ENCODE data around the gene BRIP1. TPM values are rescaled to one million over a fixed set of nuclear protein-coding genes. Genes with fewer than 3 reads are reported as not detected.
"Not testable (repeated sequence)": the region's sequence is repeated elsewhere in the genome, so short reads cannot be mapped to it uniquely, and the experiment has no call there.

Gene BRIP1
- total RNA-seq, 2 donors from 2014 or later = 1.9 to 3.3 TPM

DNA sequence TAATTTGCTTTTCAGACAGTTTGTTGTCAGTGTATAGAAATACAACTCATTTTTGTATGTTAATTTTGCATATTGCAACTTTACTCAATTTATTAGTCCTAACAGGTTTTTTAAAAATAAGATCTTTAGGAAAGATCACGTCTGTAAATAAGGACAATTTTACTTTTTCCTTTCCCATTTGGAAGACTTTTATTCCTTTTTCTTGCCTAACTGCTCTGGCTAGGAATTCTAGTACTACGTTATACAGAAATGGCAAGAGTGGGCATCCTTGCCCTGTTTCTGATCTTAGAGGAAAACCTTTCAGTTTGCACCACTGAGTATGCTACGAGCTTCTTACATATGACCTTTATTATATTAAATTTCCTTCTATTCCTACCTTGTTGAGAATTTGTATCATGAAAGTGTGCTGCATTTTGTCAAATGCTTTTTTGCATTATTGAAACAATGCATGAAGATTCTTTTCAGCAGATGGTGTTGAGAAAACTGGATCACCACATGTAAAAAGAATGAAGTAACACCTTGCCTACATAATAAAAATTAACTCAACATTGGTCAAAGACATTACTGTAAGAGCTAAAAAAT is 113.4 kb downstream of the BRIP1 start:
- intact Hi-C loops (cut with DNase I, micrococcal nuclease) = no loop called here
- no peak for DNase-seq
- no peak for ATAC-seq

DNA sequence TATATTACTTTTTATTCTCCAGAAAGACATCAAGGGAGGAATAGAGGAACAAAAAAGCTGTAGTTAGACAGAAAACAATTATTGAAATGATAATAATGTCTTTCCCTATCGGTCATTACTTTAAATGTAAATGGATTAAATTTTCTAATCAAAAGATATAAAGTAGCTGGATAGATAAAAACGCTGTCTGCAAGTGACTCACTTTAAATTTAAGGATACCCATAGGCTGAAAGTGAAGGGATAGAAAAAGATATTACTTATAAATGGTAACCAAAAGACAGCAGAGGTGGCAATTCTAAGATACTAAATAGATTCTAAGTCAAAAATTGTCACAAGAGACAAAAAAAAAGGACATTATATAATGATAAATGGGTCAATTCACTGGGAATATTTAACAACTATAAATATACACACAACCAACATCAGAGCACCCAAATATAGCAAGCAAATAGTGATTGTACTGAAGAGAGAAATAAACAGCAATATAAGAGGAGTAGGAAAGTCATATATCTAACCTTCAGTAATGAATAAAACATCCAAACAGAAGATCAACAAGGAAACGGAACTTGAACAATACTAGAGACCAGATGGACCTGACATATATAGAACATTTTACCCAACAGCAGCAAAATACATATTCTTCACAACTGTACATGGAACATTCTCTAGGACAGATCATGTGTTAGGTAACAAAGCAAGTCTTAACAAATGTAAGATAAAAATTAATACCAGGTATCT is 116.9 kb downstream of the BRIP1 start:
- intact Hi-C loops (cut with DNase I, micrococcal nuclease) = no loop called here
- DNase-seq (no peak), ATAC-seq (no peak)

- ATAC-seq (no peak), DNase-seq (no peak)
- intact Hi-C loops (cut with DNase I, micrococcal nuclease) = no loop called here
Measured at GRCh38 chr17:61744804-61745203, 118.5 kb downstream of the BRIP1 start.

- intact Hi-C loops (cut with DNase I, micrococcal nuclease) = no loop called here
- DNase-seq (no peak), ATAC-seq (no peak)
Measured at GRCh38 chr17:61744252-61744651, 119.1 kb downstream of the BRIP1 start.

DNA sequence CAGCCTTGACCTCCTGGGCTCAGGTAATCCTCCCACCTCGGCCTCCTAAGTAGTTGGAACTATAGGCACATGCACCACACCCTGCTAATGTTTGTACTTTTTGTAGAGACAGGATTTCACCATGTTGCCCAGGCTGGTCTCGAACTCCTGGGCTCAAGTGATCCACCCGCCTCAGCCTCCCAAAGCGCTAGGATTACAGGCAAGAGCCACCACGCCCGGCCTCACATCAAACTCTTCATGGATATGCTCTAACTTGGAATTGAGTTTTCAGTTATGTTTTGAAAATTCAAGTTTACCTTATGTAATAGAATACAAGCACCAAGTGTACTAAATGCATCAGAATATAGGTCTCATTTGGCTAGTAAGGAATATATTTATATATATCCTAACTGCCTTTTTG is 119.6 kb downstream of the BRIP1 start:
- DNase-seq (no peak), ATAC-seq (no peak)
- intact Hi-C loops (cut with DNase I, micrococcal nuclease) = no loop called here

GRCh38 chr17:61739002-61739401 is 124.3 kb downstream of the BRIP1 start:
- DNase-seq (no peak), ATAC-seq (no peak)
- intact Hi-C loops (cut with DNase I, micrococcal nuclease) = no loop called here

GRCh38 chr17:61738249-61738648 is 125.1 kb downstream of the BRIP1 start:
- intact Hi-C loops (cut with DNase I, micrococcal nuclease) = no loop called here
- no peak for DNase-seq
- no peak for ATAC-seq

GRCh38 chr17:61737820-61738219 is 125.5 kb downstream of the BRIP1 start:
- ATAC-seq (no peak), DNase-seq (no peak)
- intact Hi-C loops (cut with DNase I, micrococcal nuclease) = no loop called here

GRCh38 chr17:61736438-61736837 is 126.9 kb downstream of the BRIP1 start:
- intact Hi-C loops (cut with DNase I, micrococcal nuclease) = no loop called here
- DNase-seq (no peak), ATAC-seq (no peak)

GRCh38 chr17:61735807-61736206 is 127.5 kb downstream of the BRIP1 start:
- ATAC-seq (no peak), DNase-seq (no peak)
- intact Hi-C loops (cut with DNase I, micrococcal nuclease) = no loop called here

DNA sequence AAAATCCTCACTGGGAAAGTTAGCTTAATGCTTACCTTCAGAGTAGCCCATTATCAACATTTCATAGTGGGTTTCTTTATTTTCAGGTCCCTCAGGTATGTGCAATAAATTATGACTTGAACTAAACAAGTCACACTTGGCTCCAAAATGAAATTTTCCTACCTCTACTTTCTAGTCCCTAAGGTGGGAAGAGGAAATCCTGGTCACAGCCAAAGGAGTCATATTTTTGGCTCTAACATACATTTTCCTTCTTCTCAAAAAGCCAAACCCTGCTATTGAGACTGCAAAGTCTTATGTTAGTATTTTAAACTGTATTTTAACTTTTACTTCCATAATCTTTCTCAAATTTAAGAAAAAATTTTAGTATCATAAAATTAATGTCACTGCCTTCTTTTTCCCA is 128.9 kb downstream of the BRIP1 start:
- DNase-seq (no peak), ATAC-seq (no peak)
- intact Hi-C loops (cut with DNase I, micrococcal nuclease) = no loop called here

DNA sequence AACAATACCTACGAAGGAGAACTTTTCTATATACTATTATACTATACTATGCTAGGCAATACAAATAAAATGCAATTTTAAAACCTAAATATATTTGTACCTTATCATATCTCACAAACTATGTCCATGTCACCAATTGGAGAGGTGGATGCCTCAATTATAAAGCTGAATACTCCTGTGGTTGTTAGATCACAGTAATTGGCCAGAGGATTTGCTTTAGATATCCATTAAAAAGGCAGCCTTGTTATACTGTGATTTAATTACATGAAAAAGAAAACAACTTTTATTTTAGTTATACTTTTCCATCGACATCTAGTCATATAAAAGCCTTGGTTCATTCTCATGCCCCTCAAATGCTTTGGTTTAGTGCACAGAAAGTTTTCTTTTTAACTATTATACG is 129.3 kb downstream of the BRIP1 start:
- intact Hi-C loops (cut with DNase I, micrococcal nuclease) = no loop called here
- no peak for ATAC-seq

GRCh38 chr17:61733021-61733420 is 130.3 kb downstream of the BRIP1 start:
- ATAC-seq = no peak
- intact Hi-C loops (cut with DNase I, micrococcal nuclease) = no loop called here
- DNase-seq = no peak

More for the DNA sequence above, 129.3 kb downstream of the BRIP1 start:
- no peak for DNase-seq

DNA sequence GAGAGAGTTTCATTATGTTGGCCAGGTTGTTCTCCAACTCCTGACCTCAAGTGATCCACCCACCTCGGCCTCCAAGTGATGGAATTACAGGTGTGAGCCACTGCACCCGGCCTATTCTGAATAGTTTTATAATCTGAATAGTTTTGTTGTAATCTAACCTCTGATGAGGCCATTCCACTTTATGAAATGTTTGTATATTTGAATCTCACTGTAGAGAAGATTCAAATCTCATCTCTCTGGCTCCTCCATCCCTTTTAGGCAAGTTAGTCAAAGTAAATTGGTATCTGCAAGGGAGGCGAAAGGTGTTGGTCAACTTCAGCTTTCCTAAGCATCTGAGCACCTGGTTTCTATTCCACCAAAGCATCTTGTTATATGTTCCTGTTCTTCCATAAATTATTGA is 131.2 kb downstream of the BRIP1 start:
- DNase-seq = no peak
- intact Hi-C loops (cut with DNase I, micrococcal nuclease) = no loop called here
- no peak for ATAC-seq

GRCh38 chr17:61731330-61731729 is 132.0 kb downstream of the BRIP1 start:
- DNase-seq (no peak), ATAC-seq (no peak)
- intact Hi-C loops (cut with DNase I, micrococcal nuclease) = no loop called here

DNA sequence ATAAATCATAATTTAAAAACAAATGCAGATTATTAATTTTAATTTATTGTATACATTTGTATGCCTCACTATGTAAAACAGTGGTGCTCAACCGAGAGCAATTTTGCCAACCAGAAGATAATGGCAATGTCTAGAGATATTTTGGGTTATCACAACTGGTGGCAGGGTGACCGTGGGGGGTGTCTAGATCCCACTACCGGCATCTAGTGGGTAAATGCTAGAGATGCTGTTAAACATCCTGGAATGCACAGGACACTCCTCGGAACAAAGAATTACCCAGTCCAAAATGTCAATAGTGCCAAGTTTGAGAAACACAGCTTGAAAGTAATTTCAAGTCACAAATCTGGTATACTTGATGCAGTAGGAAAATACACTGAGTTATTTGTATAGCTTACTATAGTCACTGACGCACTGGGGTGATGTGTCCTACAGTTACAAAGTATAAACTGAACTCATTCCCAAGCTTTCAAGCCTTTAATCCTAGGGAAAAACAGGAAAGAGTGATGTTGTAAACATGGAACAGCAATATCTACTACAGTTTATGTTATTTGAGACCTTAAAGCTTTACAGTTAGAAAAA is 133.5 kb downstream of the BRIP1 start:
- ATAC-seq (no peak), DNase-seq (no peak)
- intact Hi-C loops (cut with DNase I, micrococcal nuclease) = no loop called here

GRCh38 chr17:61728297-61728836 is 135.0 kb downstream of the BRIP1 start:
- intact Hi-C loops (cut with DNase I, micrococcal nuclease) = no loop called here
- ATAC-seq (no peak), DNase-seq (no peak)

DNA sequence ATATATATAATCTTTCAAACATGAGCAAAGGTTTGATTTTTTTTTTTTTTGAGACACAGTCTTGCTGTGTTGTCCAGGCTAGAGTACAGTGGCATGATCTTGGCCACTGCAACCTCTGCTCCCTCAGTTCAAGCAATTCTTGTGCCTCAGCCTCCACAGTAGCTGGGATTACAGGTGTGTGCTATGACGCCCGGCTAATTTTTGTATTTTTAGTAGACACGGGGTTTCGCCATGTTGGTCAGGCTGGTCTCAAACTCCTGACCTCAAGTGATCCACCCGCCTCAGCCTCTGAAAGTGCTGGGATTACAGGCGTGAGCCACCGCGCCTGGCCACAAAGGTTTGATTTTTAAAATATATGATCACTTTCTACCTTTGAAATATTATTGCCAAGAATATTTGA is 135.5 kb downstream of the BRIP1 start:
- intact Hi-C loops (cut with DNase I, micrococcal nuclease); DNase-seq; ATAC-seq: not testable (repeated sequence)

GRCh38 chr17:61726977-61727376 is 136.4 kb downstream of the BRIP1 start:
- ATAC-seq = no peak
- no peak for DNase-seq
- intact Hi-C loops (cut with DNase I, micrococcal nuclease) = no loop called here

DNA sequence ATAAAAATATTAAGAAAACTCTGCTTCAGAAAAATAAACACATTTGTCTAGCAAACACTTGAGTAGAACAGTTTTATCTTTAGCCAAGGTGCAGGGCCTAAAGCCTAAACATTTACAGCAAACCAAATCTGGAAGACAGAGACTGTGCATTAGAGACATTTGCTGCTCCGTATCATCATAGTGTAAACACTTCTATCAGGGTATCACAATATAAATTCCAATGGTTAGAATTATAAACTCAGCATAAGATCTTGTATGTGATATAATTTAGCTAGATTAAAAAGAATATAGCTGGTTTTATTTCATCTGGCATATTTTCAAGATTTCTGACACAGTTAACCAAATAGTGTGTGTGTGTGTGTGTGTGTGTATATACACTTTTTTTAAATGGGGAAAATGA is 138.6 kb downstream of the BRIP1 start:
- intact Hi-C loops (cut with DNase I, micrococcal nuclease) = no loop called here
- DNase-seq = no peak
- no peak for ATAC-seq
